ENCODE measurements around the gene SPEN.

GRCh38 chr1:15885269-15885668, 37.8 kb downstream of the SPEN start:
- TF ChIP-seq EZH2 (IDR thresholded peaks at IDR 0.05; ENCODE audit: borderline replicate concordance, low read length) (no peak), CTCF (IDR thresholded peaks at IDR 0.05; ENCODE audit: low read length) (no peak)
